Peyer's patch (tissue), 4 donors: ENCODE data around the gene CDK6. TPM values are rescaled to one million over a fixed set of nuclear protein-coding genes. Genes with fewer than 3 reads are reported as not detected.

Source experiments
- DNase-seq, 3 donors: peaks; one replicate each; pipeline ENCODE4 v3.0.0-alpha.2; 2017 to 2019
- H3K27ac ChIP-seq, 4 donors: fragments of 200-600 bp; sonication (generic); one replicate each; pipeline ENCODE4 v1.5.1; 2016 to 2019
- H3K27me3 ChIP-seq, 2 donors: fragments of 200-600 bp; sonication (generic); one replicate each; pipeline ENCODE4 v1.5.1; 2019
- H3K36me3 ChIP-seq, 3 donors: fragments of 200-600 bp; sonication (generic); one replicate each; pipeline ENCODE4 v1.5.1; 2016 to 2019
- H3K4me1 ChIP-seq, 4 donors: fragments of 200-600 bp; sonication (generic); one replicate each; pipeline ENCODE4 v1.5.1; 2016 to 2019
- H3K4me3 ChIP-seq, 4 donors: fragments of 200-600 bp; sonication (generic); 1 replicate in 3 of 4; 2 replicates in 1 of 4; pipeline ENCODE4 v1.5.1; 2016 to 2019; ENCODE audit warnings: mild to moderate bottlenecking in 1 of 4
- H3K9me3 ChIP-seq, 4 donors: fragments of 200-600 bp; sonication (generic); one replicate each; pipeline ENCODE4 v1.5.1; 2016 to 2019; ENCODE audit warnings: mild to moderate bottlenecking in 1 of 4
- CTCF ChIP-seq, 6 experiments: fragments of 450-650 bp in 4 of 6; fragments of 200-600 bp in 2 of 6; sonication (generic) in 1 of 6; IDR thresholded peaks; one replicate each; pipeline ENCODE4 v1.5.1; 2017 to 2019; ENCODE audit warnings: antibody characterized with exemption in 6 of 6, mild to moderate bottlenecking in 3 of 6, moderate library complexity in 1 of 6
- POLR2A ChIP-seq, 2 donors: fragments of 450-650 bp; IDR thresholded peaks; one replicate each; pipeline ENCODE4 v1.5.1; 2017; ENCODE audit warnings: antibody characterized with exemption in 2 of 2, mild to moderate bottlenecking in 2 of 2, moderate library complexity in 2 of 2
- total RNA-seq, 4 donors: library from RNA; depleted of rRNA; stranded (reverse); fragments of >200 nt; gene quantifications; one replicate each; pipeline ENCODE4 v1.1.0, GENCODE V29; 2016

CDK6 gene
- total RNA-seq, 4 donors from 2014 or later = 25.6 to 75.1 (median 55.4) TPM

DNA sequence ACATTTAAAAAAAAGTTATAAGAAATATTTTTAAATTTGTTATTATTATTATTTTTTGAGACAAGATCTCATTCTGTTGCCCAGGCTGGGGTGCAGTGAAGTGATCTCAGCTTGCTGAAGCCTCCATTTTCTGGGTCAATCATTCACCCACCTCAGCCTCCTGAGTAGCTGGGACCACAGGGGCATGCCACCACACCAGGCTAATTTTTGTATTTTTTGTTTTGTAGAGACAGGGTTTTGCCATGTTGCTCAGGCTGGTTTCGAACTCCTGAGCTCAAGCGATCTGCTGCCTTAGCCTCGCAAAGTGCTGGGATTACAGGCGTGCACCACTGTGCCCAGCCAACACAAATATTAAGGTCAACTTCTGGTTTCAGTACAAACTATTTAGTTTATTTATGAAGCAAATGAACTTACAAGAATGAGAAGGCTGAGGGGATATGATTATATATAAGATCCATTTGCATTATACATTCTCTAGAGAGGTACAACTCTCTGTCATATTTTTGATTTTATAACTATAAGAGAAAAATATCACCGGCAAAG lies 200.3 kb downstream of the CDK6 start:
- no peak for DNase-seq
- TF ChIP-seq POLR2A (IDR thresholded peaks at IDR 0.05) (no peak), CTCF (IDR thresholded peaks at IDR 0.05) (no peak)
- Histone ChIP-seq H3K27me3 (no peaks in the 10 kb centered on the region), H3K36me3 (no peaks in the 10 kb centered on the region), H3K27ac (no peak overlapping the region), H3K4me1 (peaks cover 0 to 37% (median 2%) of the 10 kb centered on the region in 4 donors), H3K9me3 (no peaks in the 10 kb centered on the region), H3K4me3 (no peak overlapping the region)

GRCh38 chr7:92635538-92635937 lies 200.8 kb downstream of the CDK6 start:
- Histone ChIP-seq H3K27me3 (no peaks in the 10 kb centered on the region), H3K4me1 (peaks cover 0 to 37% (median 2%) of the 10 kb centered on the region in 4 donors)

GRCh38 chr7:92634924-92635519 lies 201.4 kb downstream of the CDK6 start:
- Histone ChIP-seq H3K27ac (peak overlapping the region in 3 of 4 donors; percentile 8 to 40 (median 34)), H3K4me1 (peaks cover 0 to 37% (median 2%) of the 10 kb centered on the region in 4 donors), H3K36me3 (no peaks in the 10 kb centered on the region), H3K4me3 (no peak overlapping the region), H3K27me3 (no peaks in the 10 kb centered on the region), H3K9me3 (no peaks in the 10 kb centered on the region)
- no peak for DNase-seq
- no peak for TF ChIP-seq CTCF (IDR thresholded peaks at IDR 0.05)
- no peak for TF ChIP-seq POLR2A (IDR thresholded peaks at IDR 0.05)

More at GRCh38 chr7:92635538-92635937, 200.8 kb downstream of the CDK6 start:
- DNase-seq = no peak
- Histone ChIP-seq H3K9me3 (no peaks in the 10 kb centered on the region), H3K4me3 (no peak overlapping the region), H3K36me3 (no peaks in the 10 kb centered on the region), H3K27ac (peak overlapping the region in 1 of 4 donors; percentile 40)
- TF ChIP-seq CTCF (IDR thresholded peaks at IDR 0.05) (no peak), POLR2A (IDR thresholded peaks at IDR 0.05) (no peak)

- no peaks in the 10 kb centered on the region for H3K9me3 ChIP-seq
- peak overlapping the region in 1 of 4 donors; percentile 62 for H3K27ac ChIP-seq
- H3K4me3 ChIP-seq = no peak overlapping the region
- no peaks in the 10 kb centered on the region for H3K27me3 ChIP-seq
- no peak for DNase-seq
- H3K36me3 ChIP-seq = no peaks in the 10 kb centered on the region
- no peak for TF ChIP-seq POLR2A (IDR thresholded peaks at IDR 0.05)
- no peak for TF ChIP-seq CTCF (IDR thresholded peaks at IDR 0.05)
- peaks cover 0 to 37% (median 2%) of the 10 kb centered on the region in 4 donors for H3K4me1 ChIP-seq
Observed at GRCh38 chr7:92634205-92634604, 202.2 kb downstream of the CDK6 start.

DNA sequence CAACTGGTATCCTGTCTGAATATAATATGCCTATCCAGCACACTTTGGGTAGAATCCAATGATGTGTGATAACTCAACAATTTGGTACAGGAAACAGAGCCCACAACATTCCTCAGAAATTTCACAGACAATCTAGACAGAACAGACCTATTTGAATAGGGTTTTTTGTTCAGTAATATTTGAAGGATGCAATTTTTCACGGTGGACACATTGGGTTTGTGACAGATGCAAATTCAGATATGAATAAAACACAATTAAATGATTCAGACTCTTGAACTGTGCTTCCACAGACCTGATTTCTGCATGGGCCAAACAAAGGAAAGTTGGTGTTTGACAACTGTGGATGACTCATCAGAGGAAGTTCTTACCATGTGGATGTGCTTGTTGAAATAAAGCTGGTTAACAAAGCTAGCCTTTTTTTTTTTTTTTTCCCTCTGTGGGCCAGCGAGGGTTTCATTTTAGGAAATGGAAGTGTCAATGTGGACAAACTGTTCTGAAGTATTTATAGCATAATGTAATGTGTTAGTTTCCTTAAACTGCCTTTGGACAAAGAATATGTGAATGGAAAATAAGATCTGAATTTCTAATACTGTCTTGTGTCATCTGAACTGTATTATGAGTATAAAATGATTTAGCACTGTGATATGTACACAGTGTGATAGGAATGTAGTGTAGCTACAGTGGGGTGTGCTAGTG lies 203.0 kb downstream of the CDK6 start:
- Histone ChIP-seq H3K27ac (peak overlapping the region in 2 of 4 donors; percentile 40 to 62), H3K9me3 (no peaks in the 10 kb centered on the region), H3K4me1 (peaks cover 0 to 37% (median 2%) of the 10 kb centered on the region in 4 donors), H3K27me3 (no peaks in the 10 kb centered on the region), H3K4me3 (no peak overlapping the region), H3K36me3 (no peaks in the 10 kb centered on the region)
- TF ChIP-seq CTCF (IDR thresholded peaks at IDR 0.05) = peak in 1 of 6 experiments; percentile 9
- TF ChIP-seq POLR2A (IDR thresholded peaks at IDR 0.05) = no peak
- peak in 1 of 3 donors; percentile 52 for DNase-seq
